ENCODE results near the gene SEMA4D.

The SEMA4D gene

DNA sequence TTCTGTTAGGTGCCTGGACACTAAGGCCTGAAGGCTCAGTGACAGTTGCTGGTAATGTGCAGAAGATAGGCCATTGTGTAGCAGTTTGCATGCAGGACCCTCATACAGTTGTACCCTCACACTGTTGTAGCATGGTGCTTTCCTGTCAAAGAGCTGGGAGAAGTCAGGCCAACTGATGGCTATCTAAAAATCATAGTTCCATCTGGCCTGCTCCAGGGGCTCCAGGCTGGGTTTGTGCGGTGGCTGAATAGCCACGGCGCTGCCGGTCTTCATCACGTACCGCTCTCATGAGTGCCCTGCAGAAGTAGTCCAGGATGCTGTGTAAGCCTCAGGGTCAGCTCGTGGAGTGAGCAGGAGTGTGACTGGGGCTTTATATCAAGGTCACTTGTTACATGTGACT lies 167.4 kb downstream of the SEMA4D start:
- ATAC-seq (ENCODE audit: insufficient read depth, low read depth): no peak
- H3K9ac ChIP-seq (ENCODE audit: low read depth, low read length): no peak overlapping the region
- H3K4me2 ChIP-seq (ENCODE audit: insufficient read depth, low read length): no peak overlapping the region
- H3K36me3 ChIP-seq (ENCODE audit: insufficient read depth, low read length): peaks cover 89% of the 10 kb centered on the region
- DNase-seq: no peak
- H3K9me3 ChIP-seq (ENCODE audit: insufficient read depth, low read length, severe bottlenecking): no peaks in the 10 kb centered on the region
- H3K27me3 ChIP-seq (ENCODE audit: insufficient read depth, low read length, poor library complexity): no peaks in the 10 kb centered on the region
- H4K20me1 ChIP-seq (ENCODE audit: insufficient read depth, low read length): no peaks in the 10 kb centered on the region
- no peak overlapping the region for H2AFZ ChIP-seq (ENCODE audit: low read depth, low read length)
- H3K4me1 ChIP-seq (ENCODE audit: insufficient read depth, low read length): no peaks in the 10 kb centered on the region
- peaks cover 16% of the 10 kb centered on the region for H3K79me2 ChIP-seq (ENCODE audit: insufficient read depth, low read length)
- TF ChIP-seq, protein P1, sequence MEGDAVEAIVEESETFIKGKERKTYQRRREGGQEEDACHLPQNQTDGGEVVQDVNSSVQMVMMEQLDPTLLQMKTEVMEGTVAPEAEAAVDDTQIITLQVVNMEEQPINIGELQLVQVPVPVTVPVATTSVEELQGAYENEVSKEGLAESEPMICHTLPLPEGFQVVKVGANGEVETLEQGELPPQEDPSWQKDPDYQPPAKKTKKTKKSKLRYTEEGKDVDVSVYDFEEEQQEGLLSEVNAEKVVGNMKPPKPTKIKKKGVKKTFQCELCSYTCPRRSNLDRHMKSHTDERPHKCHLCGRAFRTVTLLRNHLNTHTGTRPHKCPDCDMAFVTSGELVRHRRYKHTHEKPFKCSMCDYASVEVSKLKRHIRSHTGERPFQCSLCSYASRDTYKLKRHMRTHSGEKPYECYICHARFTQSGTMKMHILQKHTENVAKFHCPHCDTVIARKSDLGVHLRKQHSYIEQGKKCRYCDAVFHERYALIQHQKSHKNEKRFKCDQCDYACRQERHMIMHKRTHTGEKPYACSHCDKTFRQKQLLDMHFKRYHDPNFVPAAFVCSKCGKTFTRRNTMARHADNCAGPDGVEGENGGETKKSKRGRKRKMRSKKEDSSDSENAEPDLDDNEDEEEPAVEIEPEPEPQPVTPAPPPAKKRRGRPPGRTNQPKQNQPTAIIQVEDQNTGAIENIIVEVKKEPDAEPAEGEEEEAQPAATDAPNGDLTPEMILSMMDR (IDR thresholded peaks at IDR 0.05; ENCODE audit: borderline replicate concordance, extremely low read depth, low read length, poor library complexity, severe bottlenecking): no peak
- TF ChIP-seq EZH2 (IDR thresholded peaks at IDR 0.05; ENCODE audit: borderline replicate concordance, low read depth, low read length, severe bottlenecking): no peak
- no peak overlapping the region for H3K4me3 ChIP-seq (ENCODE audit: low read depth in 1 of 2, low read length in 2 of 2)
- no peak overlapping the region for H3K27ac ChIP-seq (ENCODE audit: low read length)

DNA sequence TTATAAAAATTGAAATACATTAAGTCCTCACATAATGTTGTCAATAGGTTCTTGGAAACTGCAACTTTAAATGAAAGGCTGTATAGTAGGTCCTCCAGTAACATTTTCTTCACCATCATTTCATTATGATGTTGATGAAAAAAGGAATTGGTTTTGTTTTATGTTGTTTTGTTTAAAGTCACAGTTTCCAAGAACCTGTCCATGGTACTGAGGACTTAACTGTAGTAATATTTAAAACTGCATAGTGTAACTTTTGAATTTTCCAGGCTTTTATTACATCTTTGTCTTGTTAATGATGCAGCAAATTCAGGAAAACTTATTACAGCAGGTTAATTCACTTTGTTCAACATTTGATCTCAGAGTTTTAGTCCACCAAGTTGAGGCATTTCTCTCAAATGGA lies 168.0 kb downstream of the SEMA4D start:
- DNase-seq: no peak
- no peak overlapping the region for H3K27ac ChIP-seq (ENCODE audit: low read length)
- peaks cover 2% of the 10 kb centered on the region; the same call in 1 of the 2 replicates for H4K20me1 ChIP-seq (ENCODE audit: insufficient read depth, low read length)
- H3K9ac ChIP-seq (ENCODE audit: low read depth, low read length): no peak overlapping the region
- H3K4me3 ChIP-seq (ENCODE audit: low read depth in 1 of 2, low read length in 2 of 2): no peak overlapping the region
- H2AFZ ChIP-seq (ENCODE audit: low read depth, low read length): no peak overlapping the region
- no peaks in the 10 kb centered on the region for H3K27me3 ChIP-seq (ENCODE audit: insufficient read depth, low read length, poor library complexity)
- TF ChIP-seq, protein P1 (IDR thresholded peaks at IDR 0.05; ENCODE audit: borderline replicate concordance, extremely low read depth, low read length, poor library complexity, severe bottlenecking): no peak
- TF ChIP-seq EZH2 (IDR thresholded peaks at IDR 0.05; ENCODE audit: borderline replicate concordance, low read depth, low read length, severe bottlenecking): no peak
- H3K79me2 ChIP-seq (ENCODE audit: insufficient read depth, low read length): peaks cover 22% of the 10 kb centered on the region
- H3K36me3 ChIP-seq (ENCODE audit: insufficient read depth, low read length): peaks cover 87% of the 10 kb centered on the region
- no peaks in the 10 kb centered on the region for H3K4me1 ChIP-seq (ENCODE audit: insufficient read depth, low read length)
- no peaks in the 10 kb centered on the region for H3K9me3 ChIP-seq (ENCODE audit: insufficient read depth, low read length, severe bottlenecking)
- no peak overlapping the region for H3K4me2 ChIP-seq (ENCODE audit: insufficient read depth, low read length)
- no peak for ATAC-seq (ENCODE audit: insufficient read depth, low read depth)

DNA sequence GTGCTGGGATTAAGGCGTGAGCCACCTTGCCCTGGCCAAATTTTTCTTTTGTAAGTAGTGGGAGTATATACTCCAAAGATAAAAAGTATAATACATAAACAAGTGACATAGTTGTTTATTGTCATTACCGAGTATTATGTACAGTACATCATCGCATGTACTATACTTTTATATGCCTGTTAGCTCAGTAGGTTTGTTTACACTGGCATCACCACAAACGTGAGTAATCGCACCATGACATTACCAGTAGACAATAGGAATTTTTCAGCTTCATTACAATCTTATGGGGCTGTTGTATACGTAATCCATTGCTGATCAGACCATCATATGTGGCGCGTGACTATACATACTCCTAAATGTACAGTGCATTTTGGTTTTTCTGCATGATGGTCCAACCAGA lies 169.8 kb downstream of the SEMA4D start:
- TF ChIP-seq, protein P1 (IDR thresholded peaks at IDR 0.05; ENCODE audit: borderline replicate concordance, extremely low read depth, low read length, poor library complexity, severe bottlenecking): no peak
- no peak for TF ChIP-seq EZH2 (IDR thresholded peaks at IDR 0.05; ENCODE audit: borderline replicate concordance, low read depth, low read length, severe bottlenecking)
- no peaks in the 10 kb centered on the region for H3K4me1 ChIP-seq (ENCODE audit: insufficient read depth, low read length)
- no peak overlapping the region for H3K9ac ChIP-seq (ENCODE audit: low read depth, low read length)
- ATAC-seq (ENCODE audit: insufficient read depth, low read depth) (no peak), DNase-seq (no peak)
- peaks cover 10% of the 10 kb centered on the region for H4K20me1 ChIP-seq (ENCODE audit: insufficient read depth, low read length)
- H3K4me3 ChIP-seq (ENCODE audit: low read depth in 1 of 2, low read length in 2 of 2): no peak overlapping the region
- H2AFZ ChIP-seq (ENCODE audit: low read depth, low read length): no peak overlapping the region
- peaks cover 41% of the 10 kb centered on the region for H3K79me2 ChIP-seq (ENCODE audit: insufficient read depth, low read length)
- no peaks in the 10 kb centered on the region for H3K27me3 ChIP-seq (ENCODE audit: insufficient read depth, low read length, poor library complexity)
- H3K36me3 ChIP-seq (ENCODE audit: insufficient read depth, low read length): peaks cover 80% of the 10 kb centered on the region
- H3K4me2 ChIP-seq (ENCODE audit: insufficient read depth, low read length): no peak overlapping the region
- H3K9me3 ChIP-seq (ENCODE audit: insufficient read depth, low read length, severe bottlenecking): no peaks in the 10 kb centered on the region
- no peak overlapping the region for H3K27ac ChIP-seq (ENCODE audit: low read length)

DNA sequence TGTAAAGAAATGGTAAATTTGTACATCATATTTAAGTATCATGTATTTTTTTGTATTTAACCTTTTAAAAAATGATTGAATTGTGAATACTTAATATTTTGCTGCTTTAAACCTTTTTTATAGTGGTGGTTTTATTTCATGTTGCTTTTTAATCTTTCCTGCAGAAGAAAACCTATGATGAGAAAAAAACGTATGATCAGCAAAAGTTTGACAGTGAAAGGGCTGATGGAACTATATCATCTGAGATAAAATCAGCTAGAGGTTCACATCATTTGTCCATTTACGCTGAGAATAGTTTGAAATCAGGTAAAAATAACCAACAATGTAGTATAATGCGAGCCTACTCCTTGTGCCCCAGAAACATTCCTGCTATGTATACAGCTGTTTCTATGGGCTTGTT lies 172.2 kb downstream of the SEMA4D start:
- Histone ChIP-seq H3K79me2 (ENCODE audit: insufficient read depth, low read length) (peaks cover 64% of the 10 kb centered on the region), H4K20me1 (ENCODE audit: insufficient read depth, low read length) (peaks cover 16% of the 10 kb centered on the region), H3K4me2 (ENCODE audit: insufficient read depth, low read length) (no peak overlapping the region), H2AFZ (ENCODE audit: low read depth, low read length) (no peak overlapping the region), H3K27me3 (ENCODE audit: insufficient read depth, low read length, poor library complexity) (no peaks in the 10 kb centered on the region), H3K27ac (ENCODE audit: low read length) (no peak overlapping the region), H3K9me3 (ENCODE audit: insufficient read depth, low read length, severe bottlenecking) (no peaks in the 10 kb centered on the region), H3K4me1 (ENCODE audit: insufficient read depth, low read length) (peaks cover 13% of the 10 kb centered on the region; the same call in 1 of the 2 replicates), H3K36me3 (ENCODE audit: insufficient read depth, low read length) (peaks cover 70% of the 10 kb centered on the region), H3K4me3 (ENCODE audit: low read depth in 1 of 2, low read length in 2 of 2) (no peak overlapping the region), H3K9ac (ENCODE audit: low read depth, low read length) (no peak overlapping the region)
- DNase-seq: no peak
- TF ChIP-seq, protein P1 (IDR thresholded peaks at IDR 0.05; ENCODE audit: borderline replicate concordance, extremely low read depth, low read length, poor library complexity, severe bottlenecking): no peak
- no peak for TF ChIP-seq EZH2 (IDR thresholded peaks at IDR 0.05; ENCODE audit: borderline replicate concordance, low read depth, low read length, severe bottlenecking)
- ATAC-seq (ENCODE audit: insufficient read depth, low read depth): no peak
